ENCODE results near the gene OCLN. TPM values are rescaled to one million over a fixed set of nuclear protein-coding genes. Genes with fewer than 3 reads are reported as not detected.

Gene OCLN
- total and polyA plus RNA-seq, 8 donors = 38.6 to 124 (median 48.9) TPM

GRCh38 chr5:69522035-69522434, 29.4 kb downstream of the OCLN start:
- Histone ChIP-seq H3K27me3 (no peaks in the 10 kb centered on the region), H3K4me1 (peaks cover 7 to 41% of the 10 kb centered on the region in 2 donors), H3K9me3 (no peaks in the 10 kb centered on the region), H3K4me3 (no peak overlapping the region), H3K27ac (peak overlapping the region in 1 of 2 donors; percentile 46), H3K36me3 (no peaks in the 10 kb centered on the region)
- TF ChIP-seq CTCF (IDR thresholded peaks at IDR 0.05) = no peak
- DNase-seq (no peak), ATAC-seq (no peak)
- intact Hi-C loops (cut with DNase I) = no loop called here

- H3K27ac ChIP-seq = no peak overlapping the region
- no peaks in the 10 kb centered on the region for H3K36me3 ChIP-seq
- ATAC-seq (no peak), DNase-seq (no peak)
- H3K9me3 ChIP-seq = no peaks in the 10 kb centered on the region
- no peaks in the 10 kb centered on the region for H3K27me3 ChIP-seq
- no peak for TF ChIP-seq CTCF (IDR thresholded peaks at IDR 0.05)
- intact Hi-C loops (cut with DNase I) = no loop called here
- no peak overlapping the region for H3K4me3 ChIP-seq
- H3K4me1 ChIP-seq = peaks cover 0 to 11% of the 10 kb centered on the region in 2 donors
These were observed 32.9 kb downstream of the OCLN start for GRCh38 chr5:69525490-69525889.

- no peak for TF ChIP-seq CTCF (IDR thresholded peaks at IDR 0.05)
These were observed 34.1 kb downstream of the OCLN start for GRCh38 chr5:69526660-69527059.

GRCh38 chr5:69527128-69527770, 34.7 kb downstream of the OCLN start:
- Histone ChIP-seq H3K27me3 (no peaks in the 10 kb centered on the region), H3K4me3 (no peak overlapping the region), H3K4me1 (peaks cover 3 to 15% of the 10 kb centered on the region in 2 donors), H3K36me3 (no peaks in the 10 kb centered on the region), H3K27ac (no peak overlapping the region), H3K9me3 (no peaks in the 10 kb centered on the region)
- DNase-seq (no peak), ATAC-seq (peak; percentile 31)
- TF ChIP-seq CTCF (IDR thresholded peaks at IDR 0.05) = no peak
- intact Hi-C loops (cut with DNase I) = no loop called here

More at GRCh38 chr5:69526660-69527059, 34.1 kb downstream of the OCLN start:
- DNase-seq (no peak), ATAC-seq (no peak)
- Histone ChIP-seq H3K4me1 (peaks cover 3 to 16% of the 10 kb centered on the region in 2 donors), H3K27me3 (no peaks in the 10 kb centered on the region), H3K36me3 (no peaks in the 10 kb centered on the region), H3K4me3 (no peak overlapping the region), H3K27ac (no peak overlapping the region), H3K9me3 (no peaks in the 10 kb centered on the region)
- intact Hi-C loops (cut with DNase I) = no loop called here

GRCh38 chr5:69528035-69528434, 35.4 kb downstream of the OCLN start:
- Histone ChIP-seq H3K27me3 (no peaks in the 10 kb centered on the region), H3K4me3 (no peak overlapping the region), H3K27ac (no peak overlapping the region), H3K9me3 (no peaks in the 10 kb centered on the region), H3K36me3 (no peaks in the 10 kb centered on the region), H3K4me1 (peaks cover 3 to 15% of the 10 kb centered on the region in 2 donors)
- peak in 2 of 4 donors; percentile 31 to 69 for DNase-seq
- peak; percentile 73 for ATAC-seq
- intact Hi-C loops (cut with DNase I) = no loop called here
- TF ChIP-seq CTCF (IDR thresholded peaks at IDR 0.05) = no peak

Measured in left lung (tissue), 10 donors.